ENCODE measurements around the gene LPO.

The LPO gene

DNA sequence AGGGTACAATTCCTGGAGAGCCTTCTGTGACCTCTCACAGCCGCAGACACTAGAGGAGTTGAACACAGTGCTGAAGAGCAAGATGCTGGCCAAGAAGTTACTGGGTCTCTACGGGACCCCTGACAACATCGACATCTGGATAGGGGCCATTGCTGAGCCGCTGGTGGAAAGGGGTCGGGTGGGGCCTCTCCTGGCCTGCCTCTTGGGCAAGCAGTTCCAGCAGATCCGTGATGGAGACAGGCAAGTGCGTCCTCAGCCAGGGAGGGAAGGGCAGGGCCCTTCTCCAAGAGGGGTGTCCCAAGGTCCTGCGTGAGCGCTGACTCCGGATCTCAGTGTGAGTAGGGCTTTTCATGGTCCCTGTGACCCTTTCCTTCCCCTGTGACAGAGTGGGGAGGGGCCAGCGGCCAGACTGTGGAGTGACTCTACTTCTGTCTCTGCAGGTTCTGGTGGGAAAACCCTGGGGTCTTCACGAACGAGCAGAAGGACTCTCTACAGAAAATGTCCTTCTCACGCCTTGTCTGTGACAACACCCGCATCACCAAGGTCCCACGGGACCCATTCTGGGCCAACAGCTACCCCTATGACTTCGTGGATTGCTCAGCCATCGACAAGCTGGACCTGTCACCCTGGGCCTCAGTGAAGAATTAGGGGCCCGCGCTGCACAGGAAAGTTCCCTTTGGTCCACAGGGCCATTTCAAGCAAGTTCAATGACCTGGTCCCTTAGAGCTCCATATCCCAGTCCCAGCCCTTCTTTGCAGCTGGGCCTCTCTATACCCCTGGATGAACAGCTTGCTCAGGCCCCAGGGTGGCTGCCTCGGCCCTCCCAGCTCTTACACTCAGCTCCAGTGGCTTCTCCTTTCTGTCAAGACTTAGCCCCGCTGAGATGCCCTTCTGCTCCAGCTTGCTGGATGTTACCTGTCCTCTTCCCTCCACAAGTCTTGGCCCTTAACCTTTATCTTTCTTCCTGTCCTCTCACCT lies 29.3 kb downstream of the LPO start:
- Histone ChIP-seq H3K4me3 (ENCODE audit: low read length) (no peak overlapping the region), H3K9me3 (ENCODE audit: control insufficient read depth, low read length) (no peaks in the 10 kb centered on the region), H3K9ac (ENCODE audit: low read length) (no peak overlapping the region), H3K36me3 (ENCODE audit: control insufficient read depth, insufficient read depth, low read length) (no peaks in the 10 kb centered on the region), H3K4me1 (ENCODE audit: control insufficient read depth, insufficient read depth, low read length) (no peaks in the 10 kb centered on the region), H3K27me3 (ENCODE audit: control insufficient read depth, insufficient read depth, low read length) (peaks cover 9% of the 10 kb centered on the region)

- peaks cover 9% of the 10 kb centered on the region for H3K27me3 ChIP-seq (ENCODE audit: control insufficient read depth, insufficient read depth, low read length)
- H3K9me3 ChIP-seq (ENCODE audit: control insufficient read depth, low read length): no peaks in the 10 kb centered on the region
- H3K9ac ChIP-seq (ENCODE audit: low read length): no peak overlapping the region
- H3K4me3 ChIP-seq (ENCODE audit: low read length): no peak overlapping the region
- no peaks in the 10 kb centered on the region for H3K36me3 ChIP-seq (ENCODE audit: control insufficient read depth, insufficient read depth, low read length)
- H3K4me1 ChIP-seq (ENCODE audit: control insufficient read depth, insufficient read depth, low read length): no peaks in the 10 kb centered on the region
These were observed 29.9 kb downstream of the LPO start for GRCh38 chr17:58268326-58268725.

DNA sequence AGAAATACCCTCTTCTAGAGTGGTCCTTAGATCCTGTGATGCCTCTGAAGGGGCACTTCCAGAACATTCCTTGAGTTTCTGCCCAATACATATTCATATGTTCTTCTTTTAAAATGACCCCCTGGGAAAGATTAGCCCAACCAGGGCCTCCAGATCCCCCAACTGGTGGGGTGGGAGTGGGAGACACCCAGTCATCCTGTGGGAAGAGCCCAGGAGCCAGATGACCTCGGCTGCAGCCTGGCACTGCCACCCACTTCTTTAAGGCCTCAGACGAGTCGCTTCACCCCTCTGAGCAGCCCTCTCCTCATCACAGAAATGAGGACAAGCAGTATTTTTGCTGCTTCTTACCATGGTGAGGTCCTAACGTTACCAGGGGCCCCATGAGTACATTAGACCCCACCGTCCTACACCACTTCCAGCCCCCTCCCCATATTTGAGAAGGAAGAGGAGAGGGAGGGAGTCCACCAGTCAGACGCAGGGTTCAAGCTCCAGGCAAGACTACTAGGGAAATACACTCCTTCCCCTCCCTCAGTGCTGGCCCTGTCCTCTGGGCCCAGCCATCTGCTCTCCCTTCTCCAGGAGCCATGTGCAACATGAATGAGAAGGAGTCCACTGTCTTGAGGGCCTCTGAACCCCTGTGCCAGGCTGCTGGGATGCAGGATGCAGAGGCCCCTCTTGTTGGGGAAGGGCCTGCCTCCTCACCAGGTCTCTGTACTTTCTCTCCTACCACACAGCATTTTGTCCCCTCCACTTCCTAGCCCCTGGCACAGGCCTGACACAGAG lies 30.6 kb downstream of the LPO start:
- H3K9ac ChIP-seq (ENCODE audit: low read length): no peak overlapping the region
- no peaks in the 10 kb centered on the region for H3K4me1 ChIP-seq (ENCODE audit: control insufficient read depth, insufficient read depth, low read length)
- no peak overlapping the region for H3K4me3 ChIP-seq (ENCODE audit: low read length)
- no peaks in the 10 kb centered on the region for H3K9me3 ChIP-seq (ENCODE audit: control insufficient read depth, low read length)
- H3K27me3 ChIP-seq (ENCODE audit: control insufficient read depth, insufficient read depth, low read length): peaks cover 4% of the 10 kb centered on the region
- H3K36me3 ChIP-seq (ENCODE audit: control insufficient read depth, insufficient read depth, low read length): no peaks in the 10 kb centered on the region

DNA sequence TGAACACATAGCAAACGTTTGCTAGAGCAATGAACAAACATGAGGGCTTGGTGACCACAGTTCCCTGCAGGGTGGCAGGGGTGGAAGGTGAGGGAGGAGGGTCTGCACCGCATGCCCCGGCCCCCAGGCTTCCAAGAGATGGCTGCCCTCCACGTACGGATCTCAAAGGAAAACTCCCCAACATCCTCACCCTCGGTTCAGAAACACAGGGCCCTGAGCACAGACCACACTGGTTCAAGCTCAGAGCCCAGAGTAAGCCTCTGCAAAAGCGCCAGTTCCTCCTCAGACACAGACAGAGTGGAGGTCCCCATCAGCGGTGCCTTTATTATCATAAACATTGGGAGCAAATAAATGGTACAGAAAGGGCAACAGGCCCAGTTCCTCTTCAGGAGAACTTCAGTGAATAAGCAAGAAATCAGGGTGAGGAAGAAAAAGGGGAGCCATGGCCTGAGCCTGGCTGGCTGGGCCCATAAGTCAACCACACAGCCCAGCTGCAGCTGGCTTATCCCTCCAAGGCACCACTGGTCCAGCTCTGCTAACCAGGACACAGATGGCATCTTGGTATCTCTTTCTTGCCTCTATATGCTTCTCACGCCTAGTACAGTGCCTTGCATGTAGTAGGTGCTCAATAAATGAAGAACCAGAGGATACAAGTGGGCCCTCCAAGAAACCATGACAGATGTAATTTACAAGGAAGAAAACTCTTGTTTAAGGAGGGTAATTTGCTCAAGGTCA lies 31.3 kb downstream of the LPO start:
- Histone ChIP-seq H3K9ac (ENCODE audit: low read length) (no peak overlapping the region), H3K27me3 (ENCODE audit: control insufficient read depth, insufficient read depth, low read length) (peaks cover 4% of the 10 kb centered on the region), H3K4me1 (ENCODE audit: control insufficient read depth, insufficient read depth, low read length) (no peaks in the 10 kb centered on the region), H3K4me3 (ENCODE audit: low read length) (no peak overlapping the region), H3K36me3 (ENCODE audit: control insufficient read depth, insufficient read depth, low read length) (no peaks in the 10 kb centered on the region), H3K9me3 (ENCODE audit: control insufficient read depth, low read length) (no peaks in the 10 kb centered on the region)

GRCh38 chr17:58270476-58271215 lies 32.3 kb downstream of the LPO start:
- Histone ChIP-seq H3K9me3 (ENCODE audit: control insufficient read depth, low read length) (no peaks in the 10 kb centered on the region), H3K9ac (ENCODE audit: low read length) (no peak overlapping the region), H3K27me3 (ENCODE audit: control insufficient read depth, insufficient read depth, low read length) (peaks cover 4% of the 10 kb centered on the region), H3K4me3 (ENCODE audit: low read length) (no peak overlapping the region), H3K36me3 (ENCODE audit: control insufficient read depth, insufficient read depth, low read length) (no peaks in the 10 kb centered on the region), H3K4me1 (ENCODE audit: control insufficient read depth, insufficient read depth, low read length) (no peaks in the 10 kb centered on the region)

GRCh38 chr17:58271216-58271931 lies 33.0 kb downstream of the LPO start:
- no peaks in the 10 kb centered on the region for H3K4me1 ChIP-seq (ENCODE audit: control insufficient read depth, insufficient read depth, low read length)
- H3K27me3 ChIP-seq (ENCODE audit: control insufficient read depth, insufficient read depth, low read length): no peaks in the 10 kb centered on the region
- no peak overlapping the region for H3K9ac ChIP-seq (ENCODE audit: low read length)
- no peak overlapping the region for H3K4me3 ChIP-seq (ENCODE audit: low read length)
- H3K9me3 ChIP-seq (ENCODE audit: control insufficient read depth, low read length): no peaks in the 10 kb centered on the region
- H3K36me3 ChIP-seq (ENCODE audit: control insufficient read depth, insufficient read depth, low read length): no peaks in the 10 kb centered on the region

DNA sequence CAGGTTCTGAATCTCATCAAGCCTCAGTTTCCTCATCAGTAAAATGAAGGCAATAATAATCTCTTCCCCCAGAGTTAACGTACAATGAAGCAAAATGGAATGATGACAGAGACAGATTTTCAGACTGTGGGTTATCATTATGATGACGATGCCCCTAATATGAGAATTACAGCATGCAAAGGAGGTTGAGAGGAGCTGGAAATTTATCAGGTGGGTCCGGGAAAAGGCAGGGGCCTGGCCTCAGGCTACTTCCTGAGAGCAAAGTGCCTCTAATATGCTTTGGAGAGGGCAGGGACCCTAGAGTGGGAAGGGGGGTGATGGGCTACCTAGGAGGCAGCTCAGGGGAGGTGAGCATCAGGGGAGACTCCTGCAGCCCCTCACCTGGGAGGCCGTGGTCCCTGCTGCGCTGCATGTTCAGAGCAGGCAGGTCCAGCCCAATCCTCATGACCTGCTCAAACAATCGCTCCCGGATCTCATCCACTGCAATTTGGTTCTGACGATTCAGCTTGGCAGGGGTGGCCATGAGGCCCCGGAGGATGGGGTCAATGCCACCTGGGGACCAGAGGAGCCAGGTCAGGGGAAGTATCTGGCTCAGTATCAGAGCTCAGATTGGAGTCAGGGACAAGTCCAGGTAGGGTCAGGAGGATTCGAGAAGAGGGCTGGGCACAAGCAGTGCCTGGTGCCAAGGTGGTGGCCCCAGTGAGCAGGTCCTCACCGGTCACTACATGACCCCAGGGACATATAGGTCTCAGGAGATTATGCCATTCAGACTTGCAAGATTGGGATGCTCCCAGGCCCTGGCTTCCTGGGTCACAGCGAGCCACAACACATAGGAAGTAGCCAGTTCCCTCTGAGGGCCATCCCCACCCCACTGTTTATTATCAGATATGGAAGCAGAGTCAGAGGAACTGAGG lies 34.2 kb downstream of the LPO start:
- Histone ChIP-seq H3K36me3 (ENCODE audit: control insufficient read depth, insufficient read depth, low read length) (no peaks in the 10 kb centered on the region), H3K27me3 (ENCODE audit: control insufficient read depth, insufficient read depth, low read length) (no peaks in the 10 kb centered on the region), H3K9ac (ENCODE audit: low read length) (no peak overlapping the region), H3K4me3 (ENCODE audit: low read length) (no peak overlapping the region), H3K9me3 (ENCODE audit: control insufficient read depth, low read length) (no peaks in the 10 kb centered on the region), H3K4me1 (ENCODE audit: control insufficient read depth, insufficient read depth, low read length) (no peaks in the 10 kb centered on the region)

GRCh38 chr17:58273453-58274104 lies 35.2 kb downstream of the LPO start:
- Histone ChIP-seq H3K36me3 (ENCODE audit: control insufficient read depth, insufficient read depth, low read length) (no peaks in the 10 kb centered on the region), H3K9ac (ENCODE audit: low read length) (no peak overlapping the region), H3K9me3 (ENCODE audit: control insufficient read depth, low read length) (no peaks in the 10 kb centered on the region), H3K27me3 (ENCODE audit: control insufficient read depth, insufficient read depth, low read length) (no peaks in the 10 kb centered on the region), H3K4me1 (ENCODE audit: control insufficient read depth, insufficient read depth, low read length) (no peaks in the 10 kb centered on the region), H3K4me3 (ENCODE audit: low read length) (no peak overlapping the region)

DNA sequence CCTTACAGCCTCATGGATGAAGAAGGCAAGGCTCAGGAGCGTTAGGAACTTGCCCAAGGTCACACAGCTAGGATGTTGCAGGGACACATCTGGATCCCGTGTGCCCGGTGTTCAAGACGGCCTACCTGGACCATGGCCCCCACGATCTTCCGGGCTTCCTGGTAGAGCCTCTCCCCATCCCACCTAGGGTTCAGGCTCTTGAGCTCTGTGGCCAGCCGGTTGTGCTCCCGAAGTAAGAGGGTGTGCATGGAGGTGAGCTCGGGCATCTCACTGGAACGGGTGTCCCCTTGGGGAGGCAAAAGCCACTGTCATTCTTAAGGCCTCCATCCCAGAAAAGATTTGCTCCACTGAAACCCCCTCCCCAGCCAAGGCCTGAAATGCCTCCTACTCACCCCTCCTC lies 37.0 kb downstream of the LPO start:
- no peak overlapping the region for H3K9ac ChIP-seq (ENCODE audit: low read length)
- no peak overlapping the region for H3K4me3 ChIP-seq (ENCODE audit: low read length)
- peaks cover 4% of the 10 kb centered on the region for H3K4me1 ChIP-seq (ENCODE audit: control insufficient read depth, insufficient read depth, low read length)
- H3K9me3 ChIP-seq (ENCODE audit: control insufficient read depth, low read length): no peaks in the 10 kb centered on the region
- H3K27me3 ChIP-seq (ENCODE audit: control insufficient read depth, insufficient read depth, low read length): peaks cover 18% of the 10 kb centered on the region
- no peaks in the 10 kb centered on the region for H3K36me3 ChIP-seq (ENCODE audit: control insufficient read depth, insufficient read depth, low read length)

GRCh38 chr17:58276423-58276822 lies 38.0 kb downstream of the LPO start:
- H3K27me3 ChIP-seq (ENCODE audit: control insufficient read depth, insufficient read depth, low read length): peaks cover 22% of the 10 kb centered on the region
- H3K9ac ChIP-seq (ENCODE audit: low read length): no peak overlapping the region
- H3K4me3 ChIP-seq (ENCODE audit: low read length): no peak overlapping the region
- H3K4me1 ChIP-seq (ENCODE audit: control insufficient read depth, insufficient read depth, low read length): peaks cover 4% of the 10 kb centered on the region
- H3K9me3 ChIP-seq (ENCODE audit: control insufficient read depth, low read length): no peaks in the 10 kb centered on the region
- no peaks in the 10 kb centered on the region for H3K36me3 ChIP-seq (ENCODE audit: control insufficient read depth, insufficient read depth, low read length)

Measured in mucosa of stomach (tissue), 1 donor.